GM12878 (cell line): ENCODE measurements around the gene CMBL.

ENCODE experiments used
- EED ChIP-seq: sonication (generic); IDR thresholded peaks from 2 replicates; pipeline ENCODE4 v1.6.1; 2016; ENCODE audit warnings: antibody characterized with exemption, low read depth
- JUNB ChIP-seq: IDR thresholded peaks from 2 replicates; pipeline ENCODE4 v1.6.1; 2016; ENCODE audit warnings: antibody characterized with exemption, mild to moderate bottlenecking
- JUND ChIP-seq: IDR thresholded peaks from 2 replicates; pipeline ENCODE4 v1.6.1; 2012; ENCODE audit warnings: low read depth, mild to moderate bottlenecking, low read length, improper control_type of control experiment, moderate library complexity
- MTA3 ChIP-seq: IDR thresholded peaks from 2 replicates; pipeline ENCODE4 v1.6.1; 2012; ENCODE audit warnings: low read length, inconsistent platforms, borderline replicate concordance
- POLR2AphosphoS2 ChIP-seq: IDR thresholded peaks from 2 replicates; pipeline ENCODE4 v1.6.1; 2011; ENCODE audit warnings: low read depth, mild to moderate bottlenecking, low read length, improper control_type of control experiment, moderate library complexity
- SP1 ChIP-seq: IDR thresholded peaks from one replicate; pipeline ENCODE4 v1.6.1; 2011; ENCODE audit warnings: low read depth, low read length
- YY1 ChIP-seq: IDR thresholded peaks from 2 replicates; pipeline ENCODE4 v1.6.1; 2011; ENCODE audit warnings: low read depth, mild to moderate bottlenecking, low read length
- TF ChIP-seq, protein P1 (sequence below): fragments of 150-350 bp; IDR thresholded peaks from 2 replicates; pipeline ENCODE4 v1.6.1; 2014; ENCODE audit warnings: mild to moderate bottlenecking, low read depth, low read length
- TF ChIP-seq, protein P2 (sequence below), 3 experiments: IDR thresholded peaks in 2 of 3; conservative IDR thresholded peaks in 1 of 3; 2 replicates each; pipeline ENCODE4 v1.5.1; 2011; ENCODE audit warnings: low read depth in 3 of 3, low read length in 3 of 3, mild to moderate bottlenecking in 3 of 3, control low read depth in 2 of 3, moderate library complexity in 2 of 3, inconsistent platforms in 1 of 3, mixed read lengths in 1 of 3; ENCODE audit not compliant: control insufficient read depth in 2 of 3, insufficient read depth in 1 of 3; ENCODE audit errors: extremely low read depth in 1 of 3
- TF ChIP-seq, protein P3 (sequence below): IDR thresholded peaks from 2 replicates; pipeline ENCODE4 v1.6.1; 2012; ENCODE audit warnings: low read depth, low read length, improper control_type of control experiment
- TF ChIP-seq, protein P4 (sequence below): fragments of 450-650 bp; IDR thresholded peaks from 2 replicates; pipeline ENCODE4 v1.6.1; 2014; ENCODE audit warnings: mild to moderate bottlenecking
- TF ChIP-seq, protein P5 (sequence below): fragments of 150-350 bp; IDR thresholded peaks from 2 replicates; pipeline ENCODE4 v1.6.1; 2016; ENCODE audit warnings: low read depth, low read length
- TF ChIP-seq, protein P6 (sequence below): IDR thresholded peaks from 2 replicates; pipeline ENCODE4 v1.6.1; 2012; ENCODE audit warnings: low read depth, low read length, improper control_type of control experiment

DNA sequence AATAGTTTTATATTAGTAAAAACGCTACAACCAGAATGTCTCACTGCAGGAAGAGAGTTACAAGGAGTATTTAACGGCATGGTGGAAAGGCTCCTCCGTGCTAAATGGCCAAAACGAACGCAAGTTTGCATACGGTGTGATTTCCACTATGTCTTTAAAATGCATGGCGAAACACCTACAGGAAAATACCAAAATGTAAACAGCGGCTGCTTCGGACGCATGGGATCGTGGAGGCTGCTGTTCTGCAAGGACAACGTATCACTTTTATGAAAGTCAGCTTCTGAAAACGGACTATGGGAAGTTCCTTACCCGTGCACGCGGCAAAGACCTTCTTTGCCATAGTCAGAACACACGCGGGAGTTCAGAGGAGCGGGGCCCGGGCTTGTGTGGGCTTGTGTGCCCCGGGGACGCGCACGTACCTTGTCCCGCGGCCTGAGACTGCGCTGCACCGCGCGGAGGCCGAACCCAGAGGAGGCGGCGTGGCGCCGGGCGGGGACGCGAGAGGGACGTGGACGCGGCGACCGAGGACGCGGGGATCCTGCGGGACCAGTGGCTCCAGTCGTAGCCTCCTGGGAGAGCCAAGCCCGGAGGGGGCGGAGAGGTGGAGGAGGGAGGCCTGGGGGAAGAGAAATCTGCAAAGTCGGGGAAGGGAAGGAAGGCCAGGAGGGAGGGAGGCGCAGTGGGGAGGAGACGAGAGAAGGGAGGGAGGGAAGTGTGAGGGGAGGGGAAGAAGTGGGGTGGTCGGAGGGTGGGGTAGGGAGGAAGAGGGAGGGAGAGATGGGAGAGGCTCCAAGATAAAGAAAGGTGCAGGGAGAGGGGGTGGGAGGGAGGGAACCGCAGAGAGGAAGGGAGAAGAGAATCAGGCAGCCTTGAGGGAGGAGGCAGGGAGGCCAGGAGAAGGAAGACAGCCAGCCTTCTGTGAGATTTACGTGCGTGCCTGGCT lies at the start of gene CMBL:
- TF ChIP-seq, protein P1, sequence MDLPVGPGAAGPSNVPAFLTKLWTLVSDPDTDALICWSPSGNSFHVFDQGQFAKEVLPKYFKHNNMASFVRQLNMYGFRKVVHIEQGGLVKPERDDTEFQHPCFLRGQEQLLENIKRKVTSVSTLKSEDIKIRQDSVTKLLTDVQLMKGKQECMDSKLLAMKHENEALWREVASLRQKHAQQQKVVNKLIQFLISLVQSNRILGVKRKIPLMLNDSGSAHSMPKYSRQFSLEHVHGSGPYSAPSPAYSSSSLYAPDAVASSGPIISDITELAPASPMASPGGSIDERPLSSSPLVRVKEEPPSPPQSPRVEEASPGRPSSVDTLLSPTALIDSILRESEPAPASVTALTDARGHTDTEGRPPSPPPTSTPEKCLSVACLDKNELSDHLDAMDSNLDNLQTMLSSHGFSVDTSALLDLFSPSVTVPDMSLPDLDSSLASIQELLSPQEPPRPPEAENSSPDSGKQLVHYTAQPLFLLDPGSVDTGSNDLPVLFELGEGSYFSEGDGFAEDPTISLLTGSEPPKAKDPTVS, result no peak
- TF ChIP-seq YY1 (no peak), JUND (no peak), SP1 (no peak), POLR2AphosphoS2 (no peak), MTA3 (no peak), JUNB (no peak), EED (no peak)
- TF ChIP-seq, protein P2, sequence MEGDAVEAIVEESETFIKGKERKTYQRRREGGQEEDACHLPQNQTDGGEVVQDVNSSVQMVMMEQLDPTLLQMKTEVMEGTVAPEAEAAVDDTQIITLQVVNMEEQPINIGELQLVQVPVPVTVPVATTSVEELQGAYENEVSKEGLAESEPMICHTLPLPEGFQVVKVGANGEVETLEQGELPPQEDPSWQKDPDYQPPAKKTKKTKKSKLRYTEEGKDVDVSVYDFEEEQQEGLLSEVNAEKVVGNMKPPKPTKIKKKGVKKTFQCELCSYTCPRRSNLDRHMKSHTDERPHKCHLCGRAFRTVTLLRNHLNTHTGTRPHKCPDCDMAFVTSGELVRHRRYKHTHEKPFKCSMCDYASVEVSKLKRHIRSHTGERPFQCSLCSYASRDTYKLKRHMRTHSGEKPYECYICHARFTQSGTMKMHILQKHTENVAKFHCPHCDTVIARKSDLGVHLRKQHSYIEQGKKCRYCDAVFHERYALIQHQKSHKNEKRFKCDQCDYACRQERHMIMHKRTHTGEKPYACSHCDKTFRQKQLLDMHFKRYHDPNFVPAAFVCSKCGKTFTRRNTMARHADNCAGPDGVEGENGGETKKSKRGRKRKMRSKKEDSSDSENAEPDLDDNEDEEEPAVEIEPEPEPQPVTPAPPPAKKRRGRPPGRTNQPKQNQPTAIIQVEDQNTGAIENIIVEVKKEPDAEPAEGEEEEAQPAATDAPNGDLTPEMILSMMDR (IDR thresholded peaks at IDR 0.05 in 2 of 3, conservative IDR thresholded peaks at IDR 0.05 in 1 of 3; ENCODE audit: control insufficient read depth in 2 of 3, extremely low read depth in 1 of 3, insufficient read depth in 1 of 3, low read depth in 3 of 3, low read length in 3 of 3), result no peak
- TF ChIP-seq, protein P3, sequence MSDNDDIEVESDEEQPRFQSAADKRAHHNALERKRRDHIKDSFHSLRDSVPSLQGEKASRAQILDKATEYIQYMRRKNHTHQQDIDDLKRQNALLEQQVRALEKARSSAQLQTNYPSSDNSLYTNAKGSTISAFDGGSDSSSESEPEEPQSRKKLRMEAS, result no peak
- TF ChIP-seq, protein P4, sequence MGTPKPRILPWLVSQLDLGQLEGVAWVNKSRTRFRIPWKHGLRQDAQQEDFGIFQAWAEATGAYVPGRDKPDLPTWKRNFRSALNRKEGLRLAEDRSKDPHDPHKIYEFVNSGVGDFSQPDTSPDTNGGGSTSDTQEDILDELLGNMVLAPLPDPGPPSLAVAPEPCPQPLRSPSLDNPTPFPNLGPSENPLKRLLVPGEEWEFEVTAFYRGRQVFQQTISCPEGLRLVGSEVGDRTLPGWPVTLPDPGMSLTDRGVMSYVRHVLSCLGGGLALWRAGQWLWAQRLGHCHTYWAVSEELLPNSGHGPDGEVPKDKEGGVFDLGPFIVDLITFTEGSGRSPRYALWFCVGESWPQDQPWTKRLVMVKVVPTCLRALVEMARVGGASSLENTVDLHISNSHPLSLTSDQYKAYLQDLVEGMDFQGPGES, result no peak
- TF ChIP-seq, protein P5, sequence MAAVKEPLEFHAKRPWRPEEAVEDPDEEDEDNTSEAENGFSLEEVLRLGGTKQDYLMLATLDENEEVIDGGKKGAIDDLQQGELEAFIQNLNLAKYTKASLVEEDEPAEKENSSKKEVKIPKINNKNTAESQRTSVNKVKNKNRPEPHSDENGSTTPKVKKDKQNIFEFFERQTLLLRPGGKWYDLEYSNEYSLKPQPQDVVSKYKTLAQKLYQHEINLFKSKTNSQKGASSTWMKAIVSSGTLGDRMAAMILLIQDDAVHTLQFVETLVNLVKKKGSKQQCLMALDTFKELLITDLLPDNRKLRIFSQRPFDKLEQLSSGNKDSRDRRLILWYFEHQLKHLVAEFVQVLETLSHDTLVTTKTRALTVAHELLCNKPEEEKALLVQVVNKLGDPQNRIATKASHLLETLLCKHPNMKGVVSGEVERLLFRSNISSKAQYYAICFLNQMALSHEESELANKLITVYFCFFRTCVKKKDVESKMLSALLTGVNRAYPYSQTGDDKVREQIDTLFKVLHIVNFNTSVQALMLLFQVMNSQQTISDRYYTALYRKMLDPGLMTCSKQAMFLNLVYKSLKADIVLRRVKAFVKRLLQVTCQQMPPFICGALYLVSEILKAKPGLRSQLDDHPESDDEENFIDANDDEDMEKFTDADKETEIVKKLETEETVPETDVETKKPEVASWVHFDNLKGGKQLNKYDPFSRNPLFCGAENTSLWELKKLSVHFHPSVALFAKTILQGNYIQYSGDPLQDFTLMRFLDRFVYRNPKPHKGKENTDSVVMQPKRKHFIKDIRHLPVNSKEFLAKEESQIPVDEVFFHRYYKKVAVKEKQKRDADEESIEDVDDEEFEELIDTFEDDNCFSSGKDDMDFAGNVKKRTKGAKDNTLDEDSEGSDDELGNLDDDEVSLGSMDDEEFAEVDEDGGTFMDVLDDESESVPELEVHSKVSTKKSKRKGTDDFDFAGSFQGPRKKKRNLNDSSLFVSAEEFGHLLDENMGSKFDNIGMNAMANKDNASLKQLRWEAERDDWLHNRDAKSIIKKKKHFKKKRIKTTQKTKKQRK, result no peak
- TF ChIP-seq, protein P6, sequence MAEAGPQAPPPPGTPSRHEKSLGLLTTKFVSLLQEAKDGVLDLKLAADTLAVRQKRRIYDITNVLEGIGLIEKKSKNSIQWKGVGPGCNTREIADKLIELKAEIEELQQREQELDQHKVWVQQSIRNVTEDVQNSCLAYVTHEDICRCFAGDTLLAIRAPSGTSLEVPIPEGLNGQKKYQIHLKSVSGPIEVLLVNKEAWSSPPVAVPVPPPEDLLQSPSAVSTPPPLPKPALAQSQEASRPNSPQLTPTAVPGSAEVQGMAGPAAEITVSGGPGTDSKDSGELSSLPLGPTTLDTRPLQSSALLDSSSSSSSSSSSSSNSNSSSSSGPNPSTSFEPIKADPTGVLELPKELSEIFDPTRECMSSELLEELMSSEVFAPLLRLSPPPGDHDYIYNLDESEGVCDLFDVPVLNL, result no peak
